Renal cortical epithelial cell (primary cell): ENCODE data around the gene NDUFS1. TPM values are rescaled to one million over a fixed set of nuclear protein-coding genes. Genes with fewer than 3 reads are reported as not detected.
"Not testable (repeated sequence)": the region's sequence is repeated elsewhere in the genome, so short reads cannot be mapped to it uniquely, and the experiment has no call there.

Experiments
- DNase-seq: peaks from one replicate; pipeline ENCODE4 v3.0.0-alpha.2; 2011; ENCODE audit warnings: low read depth
- total RNA-seq: library from RNA; depleted of rRNA; stranded (reverse); fragments of >200 nt; gene quantifications from 2 replicates; pipeline ENCODE4 v1.2.3, GENCODE V29; 2014

The NDUFS1 gene
- total RNA-seq, 1 donor from 2014 or later, result 188 TPM

DNA sequence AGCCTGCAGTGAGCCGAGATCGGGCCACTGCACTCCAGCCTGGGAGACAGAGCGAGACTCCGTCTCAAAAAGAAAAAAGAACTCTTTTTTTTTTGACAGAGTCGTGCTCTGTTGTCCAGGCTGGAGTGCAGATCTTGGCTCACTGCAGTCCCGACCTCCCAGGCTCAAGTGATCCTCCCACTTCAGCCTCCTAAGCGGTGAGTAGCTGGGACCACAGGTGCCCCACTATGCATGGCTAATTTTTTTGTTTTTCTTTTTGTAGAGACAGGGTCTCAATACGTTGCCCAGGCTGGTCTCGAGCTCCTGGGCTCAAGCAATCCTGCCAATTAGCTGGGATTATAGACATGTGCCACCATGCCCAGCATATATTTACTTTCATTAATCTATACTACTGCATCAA lies 60.8 kb downstream of the NDUFS1 start:
- no peak for DNase-seq

- DNase-seq, result no peak
Measured at GRCh38 chr2:206096876-206097275, 62.4 kb downstream of the NDUFS1 start.

DNA sequence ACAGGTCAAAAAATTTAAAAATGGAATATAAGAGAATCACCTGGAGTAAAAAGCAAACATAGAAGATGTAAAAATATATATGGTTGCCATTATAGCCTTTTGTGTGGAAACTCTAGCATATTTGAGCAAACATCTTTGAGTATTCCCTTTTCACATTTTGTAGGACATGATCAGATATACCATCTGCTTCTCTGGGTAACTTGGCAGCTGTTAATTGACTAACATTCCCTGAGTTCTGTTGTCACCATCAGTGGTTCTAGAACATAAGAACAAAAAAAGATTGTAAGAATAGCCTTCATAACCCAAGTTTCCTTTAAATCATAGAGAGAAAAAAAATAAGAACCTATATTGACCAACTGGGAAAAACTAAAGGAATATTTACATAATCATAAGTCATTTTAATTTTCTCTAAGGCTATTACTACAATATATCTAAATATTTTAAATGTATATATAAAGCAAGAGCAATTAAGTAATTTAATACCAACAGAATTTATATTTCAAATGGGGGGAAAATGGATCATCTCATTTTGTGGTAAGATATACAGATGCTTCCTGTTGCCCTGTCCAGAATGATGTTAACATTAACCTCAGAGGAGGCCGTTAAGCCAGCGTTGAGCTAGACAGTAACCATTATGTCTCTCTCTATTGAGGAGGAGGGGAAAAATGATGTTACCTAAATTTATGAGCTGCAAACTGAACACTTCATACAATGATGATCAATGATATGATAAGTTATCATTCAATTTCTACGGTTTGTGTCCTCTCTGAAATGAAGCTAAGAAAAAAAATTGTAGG lies 63.5 kb downstream of the NDUFS1 start:
- DNase-seq, result no peak

- DNase-seq, result peak; percentile 51
Measured at GRCh38 chr2:206092297-206092696, 66.9 kb downstream of the NDUFS1 start.

DNA sequence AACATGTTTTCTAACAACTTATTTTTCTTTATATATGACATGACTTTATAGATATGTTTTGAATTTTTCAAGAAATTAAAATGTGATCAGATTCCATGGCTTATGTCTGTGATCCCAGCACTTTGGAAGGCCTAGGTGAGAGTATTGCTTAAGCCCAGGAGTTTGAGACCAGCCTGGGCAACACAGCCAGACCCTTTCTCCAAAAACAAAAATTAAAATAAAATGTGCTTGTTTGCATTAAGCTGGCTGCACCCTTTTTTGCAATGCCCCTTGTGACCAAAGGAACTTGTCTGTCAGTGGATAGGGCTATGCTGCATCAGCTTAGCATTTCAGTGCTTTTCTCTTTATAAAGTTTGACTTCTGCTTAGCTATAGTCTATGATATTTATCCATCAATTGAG lies 71.0 kb downstream of the NDUFS1 start:
- no peak for DNase-seq

- no peak for DNase-seq
Measured at GRCh38 chr2:206086716-206087350, 72.4 kb downstream of the NDUFS1 start.

GRCh38 chr2:206085742-206086445 lies 73.3 kb downstream of the NDUFS1 start, which contains the start of gene INO80D:
TSS of gene INO80D (minus strand) at chr2:206086174. CDS start at chr2:206063016, 23,158 bp downstream.
- peak; percentile 77 for DNase-seq

DNA sequence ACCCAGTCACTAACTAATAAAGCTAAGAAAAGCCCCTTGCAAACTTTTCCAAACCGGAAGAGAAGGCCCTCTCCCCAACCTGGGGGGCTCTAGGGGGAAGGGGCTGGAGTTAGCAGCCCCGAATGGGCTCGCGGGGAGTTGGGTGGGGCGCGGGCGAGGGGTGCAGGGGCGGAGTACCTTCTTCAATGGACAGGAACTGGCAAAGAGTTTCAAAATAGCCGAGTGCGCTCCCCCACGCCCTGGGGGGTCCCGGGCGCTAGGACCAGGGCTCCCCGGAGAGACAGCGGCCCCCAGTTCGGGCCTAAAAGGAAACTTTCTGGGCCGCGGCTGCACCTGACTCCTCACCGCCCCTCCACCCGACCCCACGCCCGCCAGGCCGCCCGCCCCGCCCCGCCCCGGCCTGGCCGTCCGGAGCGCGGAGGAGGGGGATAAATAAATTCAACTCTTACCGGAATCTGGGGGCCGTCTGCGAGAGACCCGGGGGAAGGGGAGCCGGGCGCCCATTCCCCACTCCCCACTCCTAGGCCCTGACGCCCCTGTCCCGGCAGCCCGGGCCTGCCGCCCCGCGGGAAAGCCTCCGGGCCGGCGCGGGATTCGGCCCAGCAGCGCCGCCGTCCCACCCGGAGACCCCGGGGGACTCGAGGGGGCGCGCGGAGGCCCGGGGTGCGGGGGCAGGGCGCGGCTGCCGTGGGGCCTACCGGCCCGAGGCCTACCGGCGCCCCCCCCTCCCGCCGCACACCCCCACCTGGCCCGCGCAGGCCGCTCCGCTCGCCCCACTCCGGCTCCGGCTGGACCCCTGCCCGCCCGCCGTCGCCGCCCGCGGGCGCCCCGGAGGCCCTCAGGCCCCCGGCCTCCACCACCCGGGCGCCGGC lies 74.1 kb downstream of the NDUFS1 start:
- no peak for DNase-seq

GRCh38 chr2:206084439-206084869 lies 74.8 kb downstream of the NDUFS1 start:
- peak; percentile 68 for DNase-seq

GRCh38 chr2:206083602-206084438 lies 75.4 kb downstream of the NDUFS1 start:
- peak; percentile 60 for DNase-seq

DNA sequence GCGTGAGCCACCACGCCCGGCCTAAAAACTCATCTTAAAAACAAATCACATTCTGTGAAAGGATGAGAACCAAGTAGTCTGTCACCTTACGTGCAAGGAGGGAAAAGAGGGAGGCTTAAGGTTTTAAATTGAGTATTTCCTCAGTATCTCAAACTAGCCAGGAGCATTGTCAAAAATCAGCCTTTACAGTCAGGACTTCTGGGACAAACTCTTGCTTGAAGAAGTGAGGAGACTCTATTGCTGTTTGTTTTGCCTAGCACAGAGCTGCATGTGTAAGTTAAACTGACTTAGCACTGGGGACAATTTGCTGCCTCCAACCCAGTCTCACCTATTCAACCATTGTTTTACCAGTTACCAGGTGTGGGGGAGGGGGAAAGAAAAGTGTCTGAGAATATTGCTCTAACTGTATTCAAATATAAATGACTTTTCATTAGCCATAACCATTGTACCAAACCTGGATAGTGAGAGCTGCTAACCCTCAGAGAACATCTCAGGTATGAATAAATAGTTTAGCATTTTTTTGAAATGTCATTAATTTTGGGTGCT lies 76.9 kb downstream of the NDUFS1 start:
- DNase-seq, result no peak

- no peak for DNase-seq
Measured at GRCh38 chr2:206080927-206081326, 78.3 kb downstream of the NDUFS1 start.

- no peak for DNase-seq
Measured at GRCh38 chr2:206079699-206080465, 79.4 kb downstream of the NDUFS1 start.

DNA sequence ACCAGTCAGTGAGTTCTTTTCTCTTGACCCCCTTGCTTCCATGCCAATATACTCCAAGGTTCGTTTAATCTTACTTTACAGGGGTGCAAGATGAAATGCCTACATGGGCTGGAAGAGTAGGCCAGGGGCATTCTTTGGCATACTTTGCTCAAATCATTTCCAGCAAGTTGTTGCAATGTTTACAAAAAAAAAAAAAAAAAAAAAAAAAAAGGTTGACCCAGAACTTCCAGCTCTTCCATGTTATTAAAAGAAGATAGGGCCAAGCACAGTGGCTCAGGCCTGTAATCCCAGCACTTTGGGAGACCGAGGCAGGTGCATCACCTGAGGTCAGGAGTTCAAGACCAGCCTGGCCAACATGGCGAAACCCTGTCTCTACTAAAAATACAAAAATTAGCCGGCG lies 81.4 kb downstream of the NDUFS1 start:
- not testable (repeated sequence) for DNase-seq

DNA sequence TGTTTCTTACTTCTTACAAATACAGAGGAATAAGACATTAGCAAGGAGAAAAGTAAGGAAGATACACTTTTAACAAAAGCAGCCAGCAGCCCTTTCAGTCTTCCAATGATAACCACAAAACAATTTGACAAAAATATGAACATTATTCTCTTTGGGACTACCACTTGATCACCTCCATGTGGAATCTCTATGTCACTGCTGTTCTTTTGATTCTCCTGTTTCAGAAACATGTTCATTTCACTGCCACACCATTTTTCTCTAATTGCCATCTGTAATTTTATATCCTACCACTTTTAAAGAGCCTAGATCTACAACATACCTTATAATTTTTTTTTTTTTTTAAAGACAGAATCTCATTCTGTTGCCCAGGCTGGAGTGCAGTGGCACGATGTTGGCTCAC lies 84.1 kb downstream of the NDUFS1 start:
- DNase-seq, result no peak

DNA sequence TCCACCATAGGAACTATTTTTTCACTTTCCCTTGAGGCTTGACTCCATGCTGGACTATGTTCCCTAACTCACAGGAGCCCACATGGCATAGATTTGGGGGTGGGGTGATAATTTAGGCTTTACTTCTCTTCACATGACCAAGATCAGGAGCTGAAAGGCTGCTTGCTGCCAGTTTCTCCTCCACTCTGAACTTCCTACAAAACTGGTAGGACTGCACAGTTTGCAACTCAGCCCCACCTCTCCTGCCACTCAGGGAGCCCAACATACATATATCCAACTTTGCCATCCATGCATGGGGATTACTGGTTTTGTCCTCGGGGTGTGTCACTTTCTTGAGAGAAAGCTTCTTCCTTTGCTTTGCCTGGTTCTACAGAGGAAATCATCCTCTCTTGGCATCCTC lies 87.4 kb downstream of the NDUFS1 start:
- no peak for DNase-seq

DNA sequence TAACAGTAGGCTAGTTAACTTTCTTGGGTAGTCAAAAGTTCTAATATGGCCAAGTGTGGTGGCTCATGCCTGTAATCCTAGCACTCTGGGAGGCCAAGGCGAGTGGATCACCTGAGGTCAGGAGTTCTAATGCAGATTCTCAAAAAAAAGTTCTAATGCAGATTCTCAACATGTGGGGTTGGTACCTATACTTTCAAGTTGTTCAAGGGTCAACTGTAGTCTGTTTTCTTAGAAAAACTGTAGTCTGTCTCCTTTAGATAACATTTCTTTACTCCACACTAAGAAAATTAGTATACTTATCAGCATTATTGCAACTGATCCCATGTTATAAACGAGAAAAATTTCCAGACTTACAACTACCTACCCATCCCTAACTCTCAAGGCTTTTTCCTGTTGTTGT lies 89.8 kb downstream of the NDUFS1 start:
- no peak for DNase-seq

- DNase-seq, result no peak
Measured at GRCh38 chr2:206068207-206068606, 91.0 kb downstream of the NDUFS1 start.
